ENCODE results near the gene ULK4.

DNA sequence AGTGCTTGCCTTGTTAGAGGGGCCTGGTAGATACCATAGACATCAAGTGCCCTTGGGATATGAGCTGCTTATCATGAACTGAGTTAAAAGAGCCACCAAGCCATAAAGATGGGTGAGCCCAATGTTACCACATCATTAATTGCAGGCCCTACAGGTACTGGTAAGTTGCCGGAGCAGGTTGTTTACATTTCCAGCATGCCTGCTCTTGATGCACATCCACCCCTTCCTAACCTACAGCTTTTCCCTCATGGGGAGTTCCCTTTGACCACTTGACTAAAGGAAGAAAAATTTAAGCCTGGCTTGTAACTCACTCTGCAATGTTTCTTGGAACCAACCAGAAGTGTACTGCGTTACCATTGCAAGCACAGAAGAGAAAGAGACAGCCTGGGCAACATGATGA lies 24.7 kb upstream of the ULK4 start:
- no peak for TF ChIP-seq POLR2A (IDR thresholded peaks at IDR 0.05; ENCODE audit: low read depth, low read length)
- TF ChIP-seq POLR2AphosphoS5 (IDR thresholded peaks at IDR 0.05; ENCODE audit: low read depth, low read length) = no peak
- TF ChIP-seq TAF1 (IDR thresholded peaks at IDR 0.05; ENCODE audit: low read depth, low read length) = no peak
- TF ChIP-seq SPI1 (IDR thresholded peaks at IDR 0.05; ENCODE audit: low read depth, low read length) = no peak
- no peak for TF ChIP-seq POU2F2 (IDR thresholded peaks at IDR 0.05; ENCODE audit: low read depth, low read length)

All from GM12891 (cell line).